Activated CD8-positive, alpha-beta memory T cell treated with anti-CD3 and anti-CD28 coated beads for 1 hour (primary cell): Measurements from ENCODE around the gene ZNF506.
"Not testable (repeated sequence)": the region's sequence is repeated elsewhere in the genome, so short reads cannot be mapped to it uniquely, and the experiment has no call there.

Experiments used
- DNase-seq, 2 donors: peaks; one replicate each; pipeline ENCODE4 v3.0.0-alpha.2; 2020; ENCODE audit warnings: low read depth in 1 of 2; ENCODE audit errors: extremely low read depth in 1 of 2

ZNF506 gene

DNA sequence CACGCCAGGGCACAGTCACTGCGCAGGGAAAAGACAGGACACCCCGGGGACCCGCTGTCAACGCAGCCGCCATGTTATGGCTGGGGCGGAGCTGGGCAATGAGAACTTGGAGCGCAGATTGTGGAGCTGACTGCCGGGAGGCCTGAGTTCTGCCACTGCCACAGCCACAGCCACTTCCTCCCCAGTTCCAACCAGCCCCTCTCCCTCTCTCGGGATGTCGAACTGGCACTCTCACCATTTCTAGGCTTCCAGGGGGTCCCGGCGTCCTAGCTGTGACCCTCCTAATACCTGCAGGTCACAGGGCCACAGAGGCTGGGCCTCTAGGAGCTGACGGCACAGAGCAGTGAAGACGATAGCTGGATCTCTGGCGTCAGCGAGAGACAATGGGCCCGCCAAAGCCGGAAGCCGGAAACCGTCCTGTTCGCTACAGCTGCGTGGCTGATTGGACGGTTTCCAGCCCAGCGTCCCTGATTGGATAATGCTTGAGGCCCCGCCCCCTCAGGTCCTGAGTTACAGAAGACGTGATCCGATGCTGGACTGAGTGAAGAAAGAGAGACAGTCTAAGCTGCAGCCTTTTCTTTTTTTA lies at the start of gene ZNF506:
Gene ZNF506 (minus strand): TSS at position 385 of the 586 bp plus-strand sequence. CDS start 147 bp downstream, at position 238.
- DNase-seq = peak; percentile 94 to 96

DNA sequence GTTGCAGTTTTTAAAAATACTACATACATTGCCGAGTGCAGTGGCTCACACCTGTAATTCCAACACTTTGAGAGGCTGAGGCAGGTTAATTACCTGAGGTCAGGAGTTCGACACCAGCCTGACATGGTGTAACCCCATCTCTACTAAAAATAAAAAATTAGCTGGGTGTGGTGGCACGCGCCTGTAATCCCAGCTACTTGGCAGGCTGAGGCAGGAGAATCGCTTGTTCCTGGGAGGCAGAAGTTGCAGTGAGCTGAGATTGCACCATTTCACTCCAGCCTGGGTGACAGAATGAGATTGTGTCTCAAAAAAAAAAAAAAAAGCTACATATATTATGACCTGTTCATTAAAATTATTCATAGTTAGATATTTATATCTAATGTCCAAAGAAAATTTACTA lies 48.5 kb upstream of the ZNF506 start:
- not testable (repeated sequence) for DNase-seq

DNA sequence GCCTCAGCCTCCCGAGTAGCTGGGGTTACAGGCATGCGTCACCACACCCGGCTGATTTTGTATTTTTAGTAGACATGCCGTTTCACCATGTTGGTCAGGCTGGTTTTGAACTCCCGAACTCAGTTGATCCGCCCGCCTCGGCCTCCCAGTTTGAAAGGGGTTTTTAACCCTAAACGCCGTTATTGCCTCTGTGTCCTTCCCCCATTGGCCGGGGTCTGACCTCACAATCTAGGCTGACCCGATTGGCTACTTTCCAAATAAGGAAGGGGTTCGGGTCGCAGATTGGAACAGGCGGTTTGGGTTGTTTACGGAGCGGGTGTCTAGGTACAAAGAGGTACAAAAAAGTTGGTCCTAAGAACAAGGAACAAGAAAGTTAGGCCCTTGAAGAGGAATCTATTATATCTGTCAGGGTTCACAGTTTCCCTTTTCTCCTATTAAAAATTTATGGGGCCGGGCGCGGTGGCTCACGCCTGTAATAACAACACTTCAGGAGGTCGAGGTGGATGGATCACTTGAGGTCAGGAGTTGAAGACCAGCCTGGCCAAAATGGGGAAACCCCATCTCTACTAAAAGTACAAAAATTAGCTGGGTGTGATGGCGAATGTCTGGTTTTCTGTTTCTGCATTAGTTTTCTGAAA lies 45.2 kb upstream of the ZNF506 start:
- peak; percentile 3 to 8 for DNase-seq

DNA sequence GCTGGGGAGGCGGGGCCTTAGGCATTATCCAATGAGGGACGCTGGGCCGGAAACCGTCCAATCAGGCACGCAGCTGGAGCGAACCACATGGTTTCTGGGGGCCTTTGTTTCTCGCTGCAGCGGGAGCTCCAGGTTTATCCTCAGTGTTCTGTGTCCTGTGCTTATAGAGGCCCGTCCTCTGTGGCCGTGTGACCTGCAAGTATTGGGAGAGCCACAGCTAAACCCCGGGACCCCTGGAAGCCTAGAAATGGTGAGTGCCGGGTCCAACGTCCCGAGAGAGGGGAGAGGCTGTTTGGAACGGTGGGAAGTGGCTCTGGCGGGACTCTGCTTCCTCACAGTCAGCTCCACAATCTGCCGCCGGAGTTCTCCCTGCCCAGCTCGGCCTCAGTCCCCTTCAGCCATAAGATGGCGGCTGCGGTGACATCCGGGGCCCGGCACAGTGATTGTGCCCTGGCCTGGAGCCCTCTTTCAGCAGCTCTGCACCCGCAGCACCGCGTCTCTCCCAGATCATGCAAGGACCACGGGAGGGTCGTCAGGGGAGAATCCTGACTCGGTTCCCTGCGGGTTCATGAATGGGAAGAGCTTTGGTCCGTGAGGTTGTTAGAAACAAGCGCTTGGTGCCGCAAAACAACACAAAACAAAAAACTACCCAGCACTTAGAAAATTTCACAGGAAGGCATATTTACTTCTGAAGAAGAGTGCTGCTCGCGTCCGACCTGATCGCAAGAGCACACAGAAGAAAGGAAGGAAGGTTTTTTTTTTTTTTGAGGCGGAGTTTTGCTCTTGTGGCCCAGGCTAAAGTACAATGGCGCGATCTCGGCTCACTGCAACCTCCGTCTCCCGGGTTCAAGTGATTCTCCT lies 44.4 kb upstream of the ZNF506 start, which contains the start of gene ZNF253:
Gene ZNF253 (plus strand): TSS at position 133 of the 861 bp plus-strand sequence. CDS start 115 bp downstream, at position 248.
- DNase-seq = peak; percentile 88 to 91

DNA sequence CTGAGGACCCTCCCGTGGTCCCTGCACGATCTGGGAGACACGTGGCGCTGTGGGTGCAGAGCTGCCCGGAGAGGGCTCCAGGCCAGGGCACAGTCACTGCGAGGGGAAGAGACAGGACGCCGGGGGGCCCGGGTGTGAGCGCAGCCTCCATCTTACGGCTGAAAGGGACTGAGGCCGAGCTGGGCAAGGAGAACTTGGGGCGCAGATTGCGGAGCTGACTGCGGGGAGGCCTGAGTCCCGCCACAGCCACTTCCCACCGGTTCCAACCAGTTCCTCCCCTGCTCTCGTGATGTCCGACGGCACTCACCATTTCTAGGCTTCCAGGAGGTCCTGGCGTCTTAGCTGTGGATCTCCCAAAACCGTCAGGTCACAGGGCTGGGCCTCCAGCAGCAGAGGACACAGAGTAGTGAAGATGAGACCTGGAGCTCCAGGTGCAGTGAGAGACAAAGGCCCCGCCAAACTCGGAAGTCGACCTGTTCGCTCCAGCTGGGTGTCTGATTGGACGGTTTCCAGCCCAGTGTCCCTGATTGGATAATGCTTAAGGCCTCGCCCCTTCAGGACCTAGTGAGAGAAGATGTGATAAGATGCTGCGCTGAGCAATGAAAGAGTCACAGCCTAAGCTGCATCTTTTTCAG lies 39.3 kb upstream of the ZNF506 start:
- DNase-seq = peak; percentile 11 to 21

DNA sequence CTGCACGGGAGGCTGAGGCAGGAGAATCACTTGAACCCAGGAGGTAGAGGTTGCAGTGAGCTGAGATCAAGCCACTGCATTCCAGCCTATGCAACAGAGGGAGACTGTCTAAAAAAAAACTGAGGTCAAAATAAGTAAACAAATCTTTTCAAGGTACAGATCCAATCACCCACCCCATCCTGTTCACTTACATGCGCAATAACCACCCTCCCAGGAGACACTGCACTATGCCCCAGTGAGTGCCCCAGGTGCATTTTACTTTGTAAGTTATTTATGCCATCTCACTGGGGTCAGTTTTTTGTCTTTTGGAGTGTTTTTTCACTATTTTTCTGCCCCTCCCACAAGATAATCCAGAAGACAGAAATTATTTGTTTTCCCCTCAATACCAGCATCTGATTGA lies 37.2 kb upstream of the ZNF506 start:
- DNase-seq = no peak

DNA sequence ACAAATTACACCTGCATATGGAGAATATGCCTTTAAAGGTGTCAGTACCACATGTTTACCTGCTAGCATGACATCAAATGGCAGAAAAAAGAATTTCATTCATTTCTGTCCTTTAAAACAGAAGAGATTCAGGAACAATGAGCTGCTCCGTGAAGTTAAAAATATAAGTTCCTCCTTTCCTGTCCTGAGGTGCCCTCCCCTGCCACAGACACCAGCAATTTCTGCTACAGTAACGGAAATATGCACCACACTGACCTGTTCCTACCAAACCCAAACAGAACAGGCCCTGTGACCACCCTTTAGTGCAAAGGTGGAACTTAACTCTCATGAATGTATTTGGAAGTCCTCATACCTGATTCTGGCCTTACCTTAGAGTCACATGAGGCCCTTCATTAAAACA lies 30.2 kb upstream of the ZNF506 start:
- not testable (repeated sequence) for DNase-seq

DNA sequence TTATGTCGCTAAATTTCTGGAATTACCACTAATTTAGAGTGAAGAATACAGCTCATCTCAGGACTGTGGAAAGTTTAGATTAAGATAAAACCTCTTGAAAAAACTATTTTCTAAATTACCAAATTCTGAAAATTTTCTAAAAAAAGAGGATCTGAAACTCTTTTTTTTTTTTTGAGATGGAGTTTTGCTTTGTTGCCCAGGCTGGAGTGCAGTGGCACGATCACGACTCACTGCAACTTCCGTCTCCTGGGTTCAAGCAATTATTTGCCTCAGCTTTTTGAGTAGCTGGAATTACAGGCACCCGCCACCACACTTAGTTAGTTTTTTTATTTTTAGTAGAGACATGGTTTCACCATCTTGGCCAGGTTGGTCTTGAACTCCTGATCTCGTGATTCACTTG lies 27.5 kb upstream of the ZNF506 start:
- DNase-seq = no peak

DNA sequence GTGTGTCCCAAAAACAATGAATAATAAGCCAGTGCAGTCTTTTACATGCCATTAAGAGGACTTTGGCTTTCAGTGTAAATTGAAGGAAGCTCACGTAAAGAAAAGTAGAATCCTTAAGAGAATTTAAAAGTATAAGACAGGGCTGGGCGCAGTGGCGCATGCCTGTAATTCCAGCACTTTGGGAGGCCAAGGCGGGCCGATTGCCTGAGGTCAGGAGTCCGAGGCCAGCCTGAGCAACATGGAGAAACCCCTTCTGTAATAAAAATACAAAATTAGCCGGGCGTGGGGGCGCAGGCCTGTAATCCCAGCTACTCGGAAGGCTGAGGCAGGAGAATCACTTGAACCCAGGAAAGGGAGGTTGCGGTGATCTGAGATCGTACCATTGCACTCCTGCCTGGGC lies 26.2 kb upstream of the ZNF506 start:
- DNase-seq = no peak

DNA sequence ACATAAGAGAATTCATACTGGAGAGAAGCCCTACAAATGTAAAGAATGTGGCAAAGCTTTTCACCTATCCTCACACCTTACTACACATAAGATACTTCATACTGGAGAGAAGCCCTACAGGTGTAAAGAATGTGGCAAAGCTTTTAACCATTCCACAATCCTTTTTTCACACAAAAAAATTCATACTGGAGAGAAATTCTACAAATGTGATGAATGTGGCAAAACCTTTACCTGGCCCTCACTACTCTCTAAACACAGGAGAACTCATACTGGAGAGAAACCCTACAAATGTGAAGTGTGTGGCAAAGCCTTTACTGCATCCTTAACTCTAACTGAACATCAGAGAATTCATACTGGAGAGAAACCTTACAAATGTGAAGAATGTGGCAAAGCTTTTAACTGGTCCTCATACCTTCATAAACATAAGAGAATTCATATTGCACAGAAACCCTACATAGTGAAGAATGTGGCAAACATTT lies 14.0 kb upstream of the ZNF506 start:
- no peak for DNase-seq

DNA sequence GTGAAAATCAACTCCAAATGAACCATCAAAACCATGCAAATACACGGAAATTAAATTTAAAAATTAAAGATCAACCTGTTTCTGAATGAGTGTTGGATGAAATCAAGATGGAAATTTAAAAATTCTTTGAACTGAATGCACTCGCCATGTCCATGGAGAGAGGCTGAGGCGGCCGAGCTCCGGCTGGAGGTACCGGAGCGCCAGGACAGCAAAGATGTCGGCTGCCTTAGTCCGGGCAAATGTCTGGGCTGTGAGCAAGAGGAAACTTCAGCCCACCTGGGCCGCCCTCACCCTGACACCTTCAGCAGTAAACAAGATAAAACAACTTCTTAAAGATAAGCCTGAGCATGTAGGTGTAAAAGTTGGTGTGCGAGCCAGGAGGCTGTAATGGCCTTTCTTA lies 5.3 kb upstream of the ZNF506 start:
- no peak for DNase-seq

DNA sequence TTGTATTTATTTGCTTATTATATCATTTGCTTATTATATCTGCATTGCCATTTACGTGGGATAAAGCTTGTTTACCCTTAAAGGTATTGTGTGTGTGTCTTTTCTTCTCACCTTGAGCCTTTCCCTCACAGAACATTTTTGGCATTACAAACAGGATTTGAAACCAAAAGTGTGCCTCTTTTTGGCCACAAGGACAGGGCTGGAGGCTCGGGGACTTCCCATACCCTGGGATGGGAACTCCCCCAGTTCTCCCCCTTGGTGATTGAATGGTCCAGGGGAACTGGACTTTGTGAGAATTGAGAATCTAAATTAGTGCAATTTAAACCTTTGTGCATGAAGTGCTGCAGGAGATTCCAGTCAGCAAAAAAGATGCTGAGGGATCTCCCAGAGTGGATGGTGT lies 2.4 kb upstream of the ZNF506 start:
- DNase-seq = no peak

DNA sequence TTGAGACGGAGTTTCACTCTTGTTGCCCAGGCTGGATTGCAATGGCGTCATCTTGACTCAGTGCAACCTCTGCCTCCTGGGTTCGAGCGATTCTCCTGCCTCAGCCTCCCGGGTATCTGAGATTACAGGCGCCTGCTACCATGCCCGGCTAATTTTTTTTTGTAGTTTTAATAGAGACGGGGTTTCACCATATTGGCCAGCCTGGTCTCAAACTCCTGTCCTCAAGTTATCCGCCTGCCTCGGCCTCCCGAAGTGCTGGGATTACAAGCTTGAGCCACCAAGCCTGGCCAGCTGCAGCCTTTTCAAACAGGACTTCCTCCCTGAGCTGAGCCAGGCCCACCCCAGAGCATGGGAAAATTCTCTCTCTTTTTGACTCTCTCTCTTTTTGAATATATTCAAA lies 426 bp upstream of the ZNF506 start:
- DNase-seq = not testable (repeated sequence)

DNA sequence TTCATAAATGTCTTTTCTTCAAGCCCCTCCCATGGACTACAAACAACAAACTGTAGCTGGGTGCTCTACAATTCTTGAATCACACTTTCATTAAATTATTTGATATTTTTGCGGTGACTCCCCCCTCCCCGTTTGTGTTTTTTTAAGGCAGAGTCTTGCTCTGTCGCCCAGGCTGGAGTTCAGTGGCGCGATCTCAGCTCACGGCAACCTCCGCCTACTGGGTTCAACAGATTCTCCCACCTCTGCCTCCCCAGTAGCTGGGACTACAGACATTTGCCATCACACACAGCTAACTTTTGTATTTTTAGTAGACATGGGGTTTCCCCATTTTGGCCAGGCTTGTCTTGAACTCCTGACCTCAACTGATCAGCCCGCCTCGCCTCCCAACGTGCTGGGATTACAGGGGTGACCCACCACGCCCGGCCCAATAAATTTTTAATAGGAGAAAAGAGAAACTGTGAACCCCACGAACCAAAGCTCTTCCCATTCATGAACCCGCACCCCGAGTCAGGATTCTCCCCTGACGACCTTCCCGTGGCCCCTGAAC lies 703 bp downstream of the ZNF506 start:
- no peak for DNase-seq

DNA sequence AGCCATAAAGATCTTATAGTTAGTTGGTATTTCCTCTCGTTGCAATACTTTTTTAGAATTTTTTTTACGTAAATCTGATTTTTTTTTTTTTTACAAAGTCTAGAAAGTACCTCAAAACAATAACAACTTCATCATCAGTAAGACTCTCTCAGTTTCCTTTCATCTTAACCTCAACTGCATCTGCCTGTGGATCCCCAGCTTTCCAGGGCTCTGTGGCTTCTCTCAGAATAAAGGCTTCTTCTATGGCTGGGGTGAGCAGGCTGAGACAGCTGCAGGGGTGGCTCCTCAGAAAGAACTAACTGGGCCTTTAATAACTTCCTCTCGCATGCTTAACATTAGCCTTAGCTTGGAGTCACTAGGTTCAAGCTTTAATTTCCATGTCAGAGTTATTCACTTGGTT lies 4.2 kb downstream of the ZNF506 start:
- DNase-seq = peak in 1 of 2 donors; percentile 5

DNA sequence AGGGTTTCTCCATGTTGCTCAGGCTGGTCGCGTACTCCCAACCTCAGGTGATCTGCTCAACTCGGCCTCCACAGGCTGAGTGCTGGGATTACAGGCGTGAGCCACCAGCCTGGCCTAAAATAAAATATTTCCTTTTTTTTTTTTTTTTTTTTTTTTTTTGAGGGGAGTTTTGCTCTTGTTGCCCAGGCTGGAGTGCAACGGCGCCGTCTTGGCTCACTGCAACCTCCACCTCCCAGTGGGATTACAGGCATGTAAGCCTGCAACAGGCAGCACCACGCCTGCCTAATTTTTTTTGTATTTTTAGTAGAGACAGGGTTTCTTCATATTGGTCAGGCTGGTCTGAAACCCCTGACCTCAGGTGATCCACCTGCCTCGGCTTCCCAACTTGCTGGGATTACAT lies 4.9 kb downstream of the ZNF506 start:
- DNase-seq = no peak

DNA sequence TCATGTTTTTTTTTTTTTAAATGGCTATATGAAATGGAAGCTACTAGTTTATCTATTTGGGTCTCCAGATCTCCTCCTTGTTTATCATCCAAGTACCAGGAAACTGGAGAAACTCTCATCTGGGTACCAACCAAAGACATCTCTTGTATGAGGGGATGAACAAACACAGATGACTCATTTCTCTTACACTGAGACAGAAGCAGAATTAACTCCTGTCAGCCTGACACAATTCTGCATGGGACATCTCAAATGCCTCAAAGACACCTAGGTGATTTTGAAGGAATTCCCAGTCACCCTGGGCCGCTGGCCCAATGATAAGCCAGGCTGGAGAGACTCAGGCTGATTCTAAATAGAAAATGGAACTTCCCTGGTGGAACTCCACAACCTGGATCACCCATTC lies 9.6 kb downstream of the ZNF506 start:
- not testable (repeated sequence) for DNase-seq

DNA sequence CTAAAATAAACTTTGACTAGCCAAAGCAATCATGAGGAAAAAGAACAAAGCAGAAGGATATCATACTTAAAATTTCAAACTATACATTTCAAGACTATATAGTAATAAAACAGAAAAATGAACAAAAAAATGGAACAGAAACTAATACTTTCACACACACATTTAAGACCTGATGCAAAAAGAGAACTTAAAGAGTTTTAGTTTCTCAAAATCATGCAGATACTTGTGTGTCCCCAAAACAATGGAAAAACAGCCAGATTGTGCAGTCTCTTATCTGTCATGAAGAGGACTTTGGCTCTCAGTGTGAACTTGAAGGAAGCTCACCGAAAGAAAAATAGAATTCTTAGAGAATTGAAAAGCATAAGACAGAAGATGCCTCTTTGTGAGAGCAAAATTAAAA lies 16.1 kb downstream of the ZNF506 start:
- no peak for DNase-seq

DNA sequence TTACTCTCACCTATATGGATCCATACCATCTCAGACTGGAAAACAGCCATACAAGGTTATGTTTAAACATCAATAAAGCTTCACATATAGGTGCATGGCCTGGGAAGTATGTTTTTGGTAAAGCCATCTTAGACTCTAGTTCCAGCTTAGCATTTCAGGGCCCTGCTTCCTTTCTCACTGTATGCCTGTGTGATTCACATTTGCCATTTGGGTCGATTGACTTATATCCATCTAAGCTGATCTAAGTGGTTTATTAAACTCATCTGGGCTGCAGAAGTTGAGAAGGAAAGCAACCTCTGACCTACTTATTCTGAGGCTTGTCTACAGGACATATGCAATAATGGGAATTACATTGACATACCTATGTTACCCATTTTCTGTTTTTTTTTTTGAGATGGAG lies 33.5 kb downstream of the ZNF506 start:
- no peak for DNase-seq

DNA sequence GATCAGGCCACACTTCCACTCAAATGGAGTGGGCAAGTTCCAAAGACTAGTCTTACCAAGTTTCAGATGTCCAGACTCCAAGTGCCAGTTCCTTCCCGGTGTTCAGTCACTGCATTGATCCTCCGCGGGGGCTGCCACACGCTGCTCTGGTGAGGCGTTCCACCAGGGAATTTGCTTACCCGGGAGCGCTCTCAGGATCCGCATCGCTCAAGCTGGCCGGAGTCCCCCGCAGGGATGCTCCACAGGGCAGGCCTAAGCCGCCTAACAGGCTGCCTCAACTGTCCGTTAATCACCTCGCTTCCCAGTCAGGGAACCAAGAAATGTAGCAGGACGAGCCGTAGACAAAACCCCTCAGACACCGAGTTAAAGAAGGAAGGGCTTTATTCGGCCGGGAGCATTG lies 36.1 kb downstream of the ZNF506 start:
- DNase-seq = not testable (repeated sequence)

DNA sequence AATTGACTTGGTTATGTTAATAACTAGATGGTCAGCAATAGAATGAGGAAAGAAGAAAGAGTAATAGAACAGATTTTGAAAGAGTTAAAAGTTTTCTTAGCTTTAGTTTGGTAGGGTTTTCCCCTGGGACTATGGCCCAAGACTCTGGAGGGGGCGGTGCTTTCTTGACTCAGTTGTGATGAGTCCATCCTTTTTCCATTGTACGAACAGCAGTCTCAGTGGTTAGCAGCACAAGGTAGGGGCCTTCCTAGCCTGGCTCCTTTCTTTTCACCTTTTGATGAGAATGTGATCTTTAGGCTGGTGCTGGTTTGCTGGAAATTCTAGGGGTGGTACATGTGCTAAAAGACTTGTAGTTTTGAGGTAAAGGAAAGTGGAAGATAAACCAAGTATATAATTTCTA lies 38.8 kb downstream of the ZNF506 start:
- no peak for DNase-seq
